MCF 10A (cell line): Measurements from ENCODE around the gene TPBGL. TPM values are rescaled to one million over a fixed set of nuclear protein-coding genes. Genes with fewer than 3 reads are reported as not detected.

Experiments used
- BruUV-seq: library from RNA; stranded (reverse); fragments of 400-500 nt; replicated peaks from 2 replicates; lab custom pipeline; 2021; lab: Mats Ljungman, UMichigan
- CTCF ChIA-PET: fragments of 300-600 bp; sonication (Branson Sonifier 250); formaldehyde crosslinking; extraction: SDS; loops from one replicate; lab custom pipeline; 2021; ENCODE audit warnings: antibody characterized with exemption, inconsistent platforms; lab: Yijun Ruan, JAX
- POLR2A ChIA-PET: fragments of 300-600, 350-650 bp; sonication (Branson Sonifier 250); formaldehyde crosslinking; extraction: SDS; loops from one replicate; lab custom pipeline; 2020; ENCODE audit warnings: antibody characterized with exemption, inconsistent platforms; lab: Yijun Ruan, JAX
- DNase-seq: peaks from one replicate; pipeline ENCODE4 v3.0.0-alpha.2; 2018; ENCODE audit not compliant: unreplicated experiment
- H3K27ac Mint-ChIP-seq: one replicate; pipeline ENCODE4 v1.8.0; 2022; ENCODE audit warnings: mild to moderate bottlenecking, low read depth, mixed read lengths; ENCODE audit not compliant: unreplicated experiment
- H3K27me3 Mint-ChIP-seq: one replicate; pipeline ENCODE4 v1.8.0; 2022; ENCODE audit warnings: mixed read lengths; ENCODE audit not compliant: insufficient read depth, unreplicated experiment
- H3K36me3 Mint-ChIP-seq: one replicate; pipeline ENCODE4 v1.8.0; 2022; ENCODE audit warnings: mild to moderate bottlenecking, moderate library complexity, mixed read lengths; ENCODE audit not compliant: insufficient read depth, unreplicated experiment
- H3K4me1 Mint-ChIP-seq: one replicate; pipeline ENCODE4 v1.8.0; 2022; ENCODE audit warnings: mixed read lengths; ENCODE audit not compliant: insufficient read depth, unreplicated experiment
- H3K4me3 Mint-ChIP-seq: one replicate; pipeline ENCODE4 v1.8.0; 2022; ENCODE audit warnings: mild to moderate bottlenecking, moderate library complexity, mixed read lengths; ENCODE audit not compliant: unreplicated experiment
- H3K9me3 Mint-ChIP-seq: one replicate; pipeline ENCODE4 v1.8.0; 2022; ENCODE audit warnings: mixed read lengths; ENCODE audit not compliant: unreplicated experiment
- intact Hi-C: fragments of 100-400 bp; cut with micrococcal nuclease; formaldehyde crosslinking; loops from 2 replicates; pipeline ENCODE4 v1.14.1; 2022
- total RNA-seq: library from RNA; stranded (reverse); gene quantifications from 2 replicates; pipeline ENCODE4 v1.2.3, GENCODE V29; 2022
- TF ChIP-seq, protein P1 (sequence below): fragments of 200-600 bp; IDR thresholded peaks from one replicate; pipeline ENCODE4 v1.8.0; 2022; ENCODE audit warnings: antibody characterized with exemption, mild to moderate bottlenecking; ENCODE audit not compliant: unreplicated experiment

TPBGL gene
- total RNA-seq, 1 experiment from 2014 or later, result not detected

DNA sequence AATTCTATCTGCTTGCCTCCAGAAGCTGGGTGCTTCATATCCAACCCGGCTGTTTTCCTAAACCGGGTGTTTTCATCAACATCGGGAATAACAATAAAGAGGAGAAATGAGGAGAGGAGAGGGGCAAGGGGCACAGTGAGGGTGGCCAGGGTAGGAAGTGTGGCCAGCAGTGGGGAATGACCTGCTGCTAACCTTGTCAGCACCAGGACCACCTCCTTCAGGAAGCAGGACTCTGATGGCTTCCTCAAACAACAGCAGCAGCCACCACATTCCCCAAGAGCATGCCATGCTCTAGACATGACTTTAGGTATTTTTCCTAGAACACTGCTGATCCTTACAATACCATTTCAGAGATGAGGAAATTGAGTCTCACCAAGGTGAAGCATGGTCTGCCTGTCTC lies 52.4 kb downstream of the TPBGL start:
- no peak for DNase-seq
- H3K4me1 Mint-ChIP-seq, result no peaks in the 10 kb centered on the region
- H3K9me3 Mint-ChIP-seq, result no peaks in the 10 kb centered on the region
- POLR2A ChIA-PET, result interaction anchor here (0.9 kb wide), 1 partner anchor 9 kb away, joined by 3 read pairs; no protein-coding TSS in a partner anchor
- H3K36me3 Mint-ChIP-seq, result no peaks in the 10 kb centered on the region
- CTCF ChIA-PET, result interaction anchor here (0.7 to 5.3 kb wide), 3 partner anchors 13 to 575 kb away, joined by 3 to 26 read pairs (median 6); no protein-coding TSS in a partner anchor
- intact Hi-C loops, result no loop called here
- no peak overlapping the region for H3K4me3 Mint-ChIP-seq
- TF ChIP-seq, protein P1, sequence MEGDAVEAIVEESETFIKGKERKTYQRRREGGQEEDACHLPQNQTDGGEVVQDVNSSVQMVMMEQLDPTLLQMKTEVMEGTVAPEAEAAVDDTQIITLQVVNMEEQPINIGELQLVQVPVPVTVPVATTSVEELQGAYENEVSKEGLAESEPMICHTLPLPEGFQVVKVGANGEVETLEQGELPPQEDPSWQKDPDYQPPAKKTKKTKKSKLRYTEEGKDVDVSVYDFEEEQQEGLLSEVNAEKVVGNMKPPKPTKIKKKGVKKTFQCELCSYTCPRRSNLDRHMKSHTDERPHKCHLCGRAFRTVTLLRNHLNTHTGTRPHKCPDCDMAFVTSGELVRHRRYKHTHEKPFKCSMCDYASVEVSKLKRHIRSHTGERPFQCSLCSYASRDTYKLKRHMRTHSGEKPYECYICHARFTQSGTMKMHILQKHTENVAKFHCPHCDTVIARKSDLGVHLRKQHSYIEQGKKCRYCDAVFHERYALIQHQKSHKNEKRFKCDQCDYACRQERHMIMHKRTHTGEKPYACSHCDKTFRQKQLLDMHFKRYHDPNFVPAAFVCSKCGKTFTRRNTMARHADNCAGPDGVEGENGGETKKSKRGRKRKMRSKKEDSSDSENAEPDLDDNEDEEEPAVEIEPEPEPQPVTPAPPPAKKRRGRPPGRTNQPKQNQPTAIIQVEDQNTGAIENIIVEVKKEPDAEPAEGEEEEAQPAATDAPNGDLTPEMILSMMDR, result no peak
- no peak overlapping the region for H3K27ac Mint-ChIP-seq
- no TSS peak for BruUV-seq
- H3K27me3 Mint-ChIP-seq, result no peaks in the 10 kb centered on the region

Other genes starting within 250 kb of the TPBGL start
- gene OR2AT4, start 143.9 kb upstream of the TPBGL start, total RNA-seq, result not detected in 2 replicates
- not detected in 2 replicates for gene SLCO2B1, start 89.7 kb upstream of the TPBGL start, total RNA-seq
- gene ARRB1, start 110.9 kb downstream of the TPBGL start, total RNA-seq, result 0.44 and 0.98 TPM in 2 replicates
- gene RPS3, start 158.7 kb downstream of the TPBGL start, total RNA-seq, result 3,172 and 3,444 TPM in 2 replicates
- gene KLHL35, start 192.4 kb downstream of the TPBGL start, total RNA-seq, result not detected in 2 replicates